Measurements from ENCODE around the gene CBFA2T2. TPM values are rescaled to one million over a fixed set of nuclear protein-coding genes. Genes with fewer than 3 reads are reported as not detected.

The CBFA2T2 gene
- total RNA-seq, 4 donors from 2014 or later = 16.7 to 22.5 (median 19.1) TPM

GRCh38 chr20:33549229-33549999 lies 59.5 kb downstream of the CBFA2T2 start:
- 93 to 97% methylated on average over 2 of the region's 2 CpGs for WGBS, 2 donors

GRCh38 chr20:33551778-33552177 lies 61.9 kb downstream of the CBFA2T2 start:
- Histone ChIP-seq H3K4me1 (peaks cover 0 to 16% (median 6%) of the 10 kb centered on the region in 4 donors), H3K27me3 (no peaks in the 10 kb centered on the region), H3K4me3 (no peak overlapping the region), H3K36me3 (peaks cover 0 to 16% (median 0%) of the 10 kb centered on the region in 3 donors), H3K27ac (no peak overlapping the region), H3K9me3 (no peaks in the 10 kb centered on the region)
- TF ChIP-seq EP300 (IDR thresholded peaks at IDR 0.05) (no peak), POLR2A (IDR thresholded peaks at IDR 0.05) (no peak), CTCF (IDR thresholded peaks at IDR 0.05) (no peak)
- DNase-seq (ENCODE audit: low spot score in 2 of 2) = no peak
- WGBS, 2 donors = 63 to 74% methylated on average over 1 of the region's 1 CpG

More at GRCh38 chr20:33549229-33549999, 59.5 kb downstream of the CBFA2T2 start:
- no peak for DNase-seq (ENCODE audit: low spot score in 2 of 2)
- Histone ChIP-seq H3K27ac (no peak overlapping the region), H3K27me3 (no peaks in the 10 kb centered on the region), H3K4me1 (peaks cover 0 to 11% (median 5%) of the 10 kb centered on the region in 4 donors), H3K9me3 (no peaks in the 10 kb centered on the region), H3K4me3 (no peak overlapping the region), H3K36me3 (peaks cover 0 to 16% (median 0%) of the 10 kb centered on the region in 3 donors)
- no peak for TF ChIP-seq POLR2A (IDR thresholded peaks at IDR 0.05)
- no peak for TF ChIP-seq CTCF (IDR thresholded peaks at IDR 0.05)
- no peak for TF ChIP-seq EP300 (IDR thresholded peaks at IDR 0.05)

GRCh38 chr20:33552519-33552918 lies 62.6 kb downstream of the CBFA2T2 start:
- no peak for TF ChIP-seq CTCF (IDR thresholded peaks at IDR 0.05)
- TF ChIP-seq POLR2A (IDR thresholded peaks at IDR 0.05) = no peak
- TF ChIP-seq EP300 (IDR thresholded peaks at IDR 0.05) = no peak
- Histone ChIP-seq H3K9me3 (no peaks in the 10 kb centered on the region), H3K36me3 (peaks cover 0 to 19% (median 0%) of the 10 kb centered on the region in 3 donors), H3K27me3 (no peaks in the 10 kb centered on the region), H3K4me3 (no peak overlapping the region), H3K4me1 (peaks cover 0 to 12% (median 5%) of the 10 kb centered on the region in 4 donors), H3K27ac (no peak overlapping the region)
- no peak for DNase-seq (ENCODE audit: low spot score in 2 of 2)
- 69 to 77% methylated on average over 3 of the region's 3 CpGs for WGBS, 2 donors

GRCh38 chr20:33553516-33553915 lies 63.6 kb downstream of the CBFA2T2 start:
- Histone ChIP-seq H3K4me1 (peaks cover 0 to 12% (median 5%) of the 10 kb centered on the region in 4 donors), H3K36me3 (peaks cover 0 to 28% (median 0%) of the 10 kb centered on the region in 3 donors), H3K9me3 (no peaks in the 10 kb centered on the region), H3K27me3 (no peaks in the 10 kb centered on the region), H3K4me3 (no peak overlapping the region), H3K27ac (no peak overlapping the region)
- WGBS, 2 donors = 87 to 90% methylated on average over 4 of the region's 4 CpGs
- DNase-seq (ENCODE audit: low spot score in 2 of 2) = no peak
- no peak for TF ChIP-seq CTCF (IDR thresholded peaks at IDR 0.05)
- TF ChIP-seq EP300 (IDR thresholded peaks at IDR 0.05) = no peak
- no peak for TF ChIP-seq POLR2A (IDR thresholded peaks at IDR 0.05)

GRCh38 chr20:33554914-33555420 lies 65.1 kb downstream of the CBFA2T2 start:
- Histone ChIP-seq H3K27ac (peak overlapping the region in 2 of 4 donors; percentile 34 to 47), H3K36me3 (peaks cover 0 to 28% (median 0%) of the 10 kb centered on the region in 3 donors), H3K9me3 (no peaks in the 10 kb centered on the region), H3K4me1 (peaks cover 0 to 12% (median 5%) of the 10 kb centered on the region in 4 donors), H3K27me3 (no peaks in the 10 kb centered on the region), H3K4me3 (peak overlapping the region in 2 of 4 donors; percentile 1 to 13)
- TF ChIP-seq EP300 (IDR thresholded peaks at IDR 0.05) = peak in 1 of 2 donors; percentile 13
- TF ChIP-seq CTCF (IDR thresholded peaks at IDR 0.05) = no peak
- DNase-seq (ENCODE audit: low spot score in 2 of 2) = no peak
- WGBS, 2 donors = 7 to 14% methylated on average over 2 of the region's 2 CpGs

Measured in tibial nerve (tissue), 4 donors.